GDM1 (cell line): ENCODE data around the gene CTXND1.
"Not testable (repeated sequence)": the region's sequence is repeated elsewhere in the genome, so short reads cannot be mapped to it uniquely, and the experiment has no call there.

Experiments
- DNase-seq: peaks from one replicate; lab custom pipeline; 2025; lab: John Stamatoyannopoulos, UW

The CTXND1 gene

GRCh38 chr15:80159301-80159700 lies 92.7 kb downstream of the CTXND1 start:
- no peak for DNase-seq

- no peak for DNase-seq
These were observed 94.8 kb downstream of the CTXND1 start for GRCh38 chr15:80157215-80157614.

GRCh38 chr15:80156176-80156720 lies 95.8 kb downstream of the CTXND1 start:
- no peak for DNase-seq

- DNase-seq = not testable (repeated sequence)
These were observed 96.4 kb downstream of the CTXND1 start for GRCh38 chr15:80155378-80156175.

- DNase-seq = no peak
These were observed 97.0 kb downstream of the CTXND1 start for GRCh38 chr15:80155001-80155377.

- DNase-seq = no peak
These were observed 97.7 kb downstream of the CTXND1 start for GRCh38 chr15:80154336-80154735.

GRCh38 chr15:80153900-80154299 lies 98.1 kb downstream of the CTXND1 start:
- no peak for DNase-seq

- peak; percentile 43 for DNase-seq
These were observed 98.8 kb downstream of the CTXND1 start, which contains the start of gene FAH for GRCh38 chr15:80152896-80153876. Gene FAH, plus strand, starts transcription at chr15:80152999. Its CDS starts 56 bp downstream, at chr15:80153055.

GRCh38 chr15:80152180-80152895 lies 99.7 kb downstream of the CTXND1 start:
- peak; percentile 89 for DNase-seq

GRCh38 chr15:80151576-80151975 lies 100.4 kb downstream of the CTXND1 start:
- DNase-seq = no peak

GRCh38 chr15:80151148-80151547 lies 100.9 kb downstream of the CTXND1 start:
- DNase-seq = no peak
